Measurements from ENCODE around the gene SLC2A13.

GRCh38 chr12:40106655-40107054, 774 bp upstream of the SLC2A13 start:
- TF ChIP-seq EZH2 (IDR thresholded peaks at IDR 0.05; ENCODE audit: low read depth), result no peak
- TF ChIP-seq, protein P1, sequence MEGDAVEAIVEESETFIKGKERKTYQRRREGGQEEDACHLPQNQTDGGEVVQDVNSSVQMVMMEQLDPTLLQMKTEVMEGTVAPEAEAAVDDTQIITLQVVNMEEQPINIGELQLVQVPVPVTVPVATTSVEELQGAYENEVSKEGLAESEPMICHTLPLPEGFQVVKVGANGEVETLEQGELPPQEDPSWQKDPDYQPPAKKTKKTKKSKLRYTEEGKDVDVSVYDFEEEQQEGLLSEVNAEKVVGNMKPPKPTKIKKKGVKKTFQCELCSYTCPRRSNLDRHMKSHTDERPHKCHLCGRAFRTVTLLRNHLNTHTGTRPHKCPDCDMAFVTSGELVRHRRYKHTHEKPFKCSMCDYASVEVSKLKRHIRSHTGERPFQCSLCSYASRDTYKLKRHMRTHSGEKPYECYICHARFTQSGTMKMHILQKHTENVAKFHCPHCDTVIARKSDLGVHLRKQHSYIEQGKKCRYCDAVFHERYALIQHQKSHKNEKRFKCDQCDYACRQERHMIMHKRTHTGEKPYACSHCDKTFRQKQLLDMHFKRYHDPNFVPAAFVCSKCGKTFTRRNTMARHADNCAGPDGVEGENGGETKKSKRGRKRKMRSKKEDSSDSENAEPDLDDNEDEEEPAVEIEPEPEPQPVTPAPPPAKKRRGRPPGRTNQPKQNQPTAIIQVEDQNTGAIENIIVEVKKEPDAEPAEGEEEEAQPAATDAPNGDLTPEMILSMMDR (conservative IDR thresholded peaks at IDR 0.05), result no peak
